Esophagus (tissue), 2 donors: ENCODE data around the gene TMEM167A. TPM values are rescaled to one million over a fixed set of nuclear protein-coding genes. Genes with fewer than 3 reads are reported as not detected.

ENCODE experiments used
- H3K27ac ChIP-seq, 2 donors: one replicate each; pipeline ENCODE4 v1.5.1; 2013; ENCODE audit warnings: low read depth in 2 of 2, mild to moderate bottlenecking in 2 of 2, inconsistent platforms in 1 of 2, low read length in 1 of 2, moderate library complexity in 1 of 2
- H3K27me3 ChIP-seq, 2 donors: one replicate each; pipeline ENCODE4 v1.6.1; 2013; ENCODE audit warnings: low read length in 2 of 2, control low read depth in 1 of 2, mild to moderate bottlenecking in 1 of 2; ENCODE audit not compliant: insufficient read depth in 2 of 2, control insufficient read depth in 1 of 2
- H3K36me3 ChIP-seq, 2 donors: one replicate each; pipeline ENCODE4 v1.6.1; 2013; ENCODE audit warnings: low read length in 1 of 2; ENCODE audit not compliant: control insufficient read depth in 2 of 2, insufficient read depth in 2 of 2
- H3K4me1 ChIP-seq, 2 donors: one replicate each; pipeline ENCODE4 v1.6.1; 2013; ENCODE audit warnings: low read length in 1 of 2; ENCODE audit not compliant: control insufficient read depth in 2 of 2, insufficient read depth in 2 of 2
- H3K4me3 ChIP-seq, 2 donors: one replicate each; pipeline ENCODE4 v1.5.1; 2013; ENCODE audit warnings: low read length in 2 of 2, mild to moderate bottlenecking in 2 of 2, low read depth in 1 of 2, moderate library complexity in 1 of 2
- H3K9me3 ChIP-seq, 2 donors: one replicate each; pipeline ENCODE4 v1.6.1; 2013; ENCODE audit warnings: mild to moderate bottlenecking in 2 of 2, low read depth in 1 of 2, low read length in 1 of 2, moderate library complexity in 1 of 2; ENCODE audit not compliant: control insufficient read depth in 2 of 2, insufficient read depth in 1 of 2
- WGBS, 2 donors: extraction: QIAGEN DNeasy Blood & Tissue Kit; methylation state at CpG; one replicate each; pipeline ENCODE4 v1.1.7; 2013; 5-methylcytosine and 5-hydroxymethylcytosine counted together
- polyA plus RNA-seq, 2 donors: library from polyadenylated mRNA; stranded (reverse); fragments of 200-250 nt; gene quantifications; one replicate each; pipeline ENCODE4 v1.2.3, GENCODE V29; 2013
- donor health status: healthy with polysubstance abuse.
- donor health status: Bipolar disorder and iron deficiency.

The TMEM167A gene
- polyA plus RNA-seq, 2 donors, result 28.4 to 30.6 TPM

DNA sequence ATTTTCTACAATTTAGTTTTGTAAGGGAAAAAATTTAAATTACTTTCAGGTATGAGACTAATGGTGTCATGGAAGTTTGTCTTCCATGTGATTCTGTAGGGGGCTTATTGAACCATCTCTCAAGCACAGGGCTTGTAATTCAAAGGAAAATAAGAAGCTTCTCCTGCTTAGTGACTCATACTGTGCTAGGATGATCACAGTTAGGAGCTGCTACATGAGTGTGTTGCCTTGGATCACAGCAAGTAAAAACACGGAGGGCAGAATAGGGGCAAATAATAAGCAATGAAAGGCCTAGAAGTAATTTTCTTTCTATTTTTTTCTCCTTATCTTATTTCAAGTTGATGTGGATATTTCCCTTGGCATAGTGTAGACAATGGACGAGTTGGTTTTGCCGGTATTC lies 28.9 kb downstream of the TMEM167A start:
- Histone ChIP-seq H3K27me3 (no peaks in the 10 kb centered on the region), H3K36me3 (no peaks in the 10 kb centered on the region), H3K27ac (no peak overlapping the region), H3K4me1 (no peaks in the 10 kb centered on the region), H3K9me3 (no peaks in the 10 kb centered on the region), H3K4me3 (no peak overlapping the region)
- WGBS, 2 donors, result 84 to 87% methylated on average over 3 of the region's 3 CpGs

GRCh38 chr5:83044926-83045325 lies 32.3 kb downstream of the TMEM167A start:
- no peak overlapping the region for H3K27ac ChIP-seq
- H3K9me3 ChIP-seq, result no peaks in the 10 kb centered on the region
- no peaks in the 10 kb centered on the region for H3K4me1 ChIP-seq
- no peaks in the 10 kb centered on the region for H3K27me3 ChIP-seq
- H3K4me3 ChIP-seq, result no peak overlapping the region
- 76 to 82% methylated on average over 2 of the region's 2 CpGs for WGBS, 2 donors
- H3K36me3 ChIP-seq, result no peaks in the 10 kb centered on the region

DNA sequence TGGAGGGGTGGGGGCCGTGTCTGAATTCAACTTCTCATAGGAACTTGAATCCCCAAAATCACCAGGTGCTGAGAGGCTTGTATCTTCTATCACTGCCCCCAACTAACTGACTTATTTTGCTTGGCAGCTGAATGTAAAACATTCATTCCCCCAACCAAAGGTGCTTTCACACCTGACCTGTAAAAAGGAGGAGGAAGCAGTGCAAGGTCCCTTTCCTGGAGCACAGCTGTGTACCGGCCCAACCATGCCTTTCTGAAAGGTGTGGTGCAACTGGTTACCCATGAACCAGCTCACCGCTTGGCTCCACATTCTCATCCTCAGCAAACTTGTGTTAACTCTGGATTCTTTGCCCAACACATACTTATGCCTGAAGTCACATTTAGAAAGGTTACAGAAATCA lies 34.7 kb downstream of the TMEM167A start:
- Histone ChIP-seq H3K27me3 (no peaks in the 10 kb centered on the region), H3K36me3 (no peaks in the 10 kb centered on the region), H3K9me3 (no peaks in the 10 kb centered on the region), H3K4me3 (no peak overlapping the region), H3K4me1 (no peaks in the 10 kb centered on the region), H3K27ac (no peak overlapping the region)
- WGBS, 2 donors, result 79 to 87% methylated on average over 3 of the region's 3 CpGs

GRCh38 chr5:83038924-83039323 lies 38.3 kb downstream of the TMEM167A start:
- H3K9me3 ChIP-seq, result no peaks in the 10 kb centered on the region
- no peaks in the 10 kb centered on the region for H3K27me3 ChIP-seq
- H3K36me3 ChIP-seq, result no peaks in the 10 kb centered on the region
- WGBS, 2 donors, result 94 to 98% methylated on average over 3 of the region's 3 CpGs
- H3K4me1 ChIP-seq, result no peaks in the 10 kb centered on the region
- no peak overlapping the region for H3K4me3 ChIP-seq
- H3K27ac ChIP-seq, result no peak overlapping the region

DNA sequence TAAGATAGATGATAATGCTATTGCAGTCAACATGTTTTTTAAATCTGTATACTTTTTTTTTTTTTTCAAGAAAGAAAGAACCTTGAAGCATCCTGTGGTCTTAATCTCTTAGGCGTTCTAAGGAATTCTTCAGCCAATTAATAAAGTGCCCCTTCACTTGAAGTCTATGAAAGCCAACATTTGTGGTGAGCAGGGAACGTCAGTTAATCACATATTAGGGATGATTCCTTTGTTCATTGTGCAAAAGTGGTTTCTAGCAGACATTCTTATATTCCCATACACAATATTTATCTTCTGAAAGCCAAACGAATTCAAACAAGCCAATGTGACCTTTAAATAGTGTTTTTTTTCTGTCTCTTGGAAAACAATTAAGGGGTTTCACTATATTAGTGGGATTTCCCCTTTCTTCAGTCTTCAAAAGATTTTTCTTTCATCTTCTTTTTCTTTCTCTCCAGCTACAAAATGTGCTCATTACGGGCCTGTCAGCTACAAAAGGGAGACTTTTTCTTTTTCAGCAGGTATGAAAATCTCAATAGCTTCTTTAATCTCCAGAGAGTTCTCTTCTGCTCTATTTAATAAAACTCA lies 40.1 kb downstream of the TMEM167A start:
- Histone ChIP-seq H3K9me3 (no peaks in the 10 kb centered on the region), H3K4me1 (no peaks in the 10 kb centered on the region), H3K36me3 (no peaks in the 10 kb centered on the region), H3K27me3 (no peaks in the 10 kb centered on the region), H3K27ac (no peak overlapping the region), H3K4me3 (no peak overlapping the region)
- WGBS, 2 donors, result 46 to 63% methylated on average over 4 of the region's 4 CpGs

- 73% methylated on average over 5 of the region's 5 CpGs for WGBS, 2 donors
- H3K36me3 ChIP-seq, result no peaks in the 10 kb centered on the region
- H3K4me3 ChIP-seq, result no peak overlapping the region
- H3K9me3 ChIP-seq, result no peaks in the 10 kb centered on the region
- H3K27me3 ChIP-seq, result no peaks in the 10 kb centered on the region
- no peak overlapping the region for H3K27ac ChIP-seq
- no peaks in the 10 kb centered on the region for H3K4me1 ChIP-seq
Observed at GRCh38 chr5:83035373-83036100, 41.7 kb downstream of the TMEM167A start.

GRCh38 chr5:83034528-83035207 lies 42.5 kb downstream of the TMEM167A start:
- no peaks in the 10 kb centered on the region for H3K27me3 ChIP-seq
- no peak overlapping the region for H3K4me3 ChIP-seq
- 88 to 92% methylated on average over 4 of the region's 4 CpGs for WGBS, 2 donors
- no peak overlapping the region for H3K27ac ChIP-seq
- H3K36me3 ChIP-seq, result no peaks in the 10 kb centered on the region
- H3K9me3 ChIP-seq, result no peaks in the 10 kb centered on the region
- no peaks in the 10 kb centered on the region for H3K4me1 ChIP-seq

GRCh38 chr5:83034036-83034435 lies 43.2 kb downstream of the TMEM167A start:
- H3K9me3 ChIP-seq, result no peaks in the 10 kb centered on the region
- no peaks in the 10 kb centered on the region for H3K27me3 ChIP-seq
- H3K4me3 ChIP-seq, result no peak overlapping the region
- H3K27ac ChIP-seq, result no peak overlapping the region
- WGBS, 2 donors, result 69 to 70% methylated on average over 3 of the region's 3 CpGs
- no peaks in the 10 kb centered on the region for H3K36me3 ChIP-seq
- H3K4me1 ChIP-seq, result no peaks in the 10 kb centered on the region

- Histone ChIP-seq H3K4me3 (no peak overlapping the region), H3K9me3 (no peaks in the 10 kb centered on the region), H3K36me3 (no peaks in the 10 kb centered on the region), H3K4me1 (no peaks in the 10 kb centered on the region), H3K27me3 (no peaks in the 10 kb centered on the region), H3K27ac (no peak overlapping the region)
- WGBS, 2 donors, result 83 to 90% methylated on average over 1 of the region's 1 CpG
Observed at GRCh38 chr5:83031381-83031780, 45.8 kb downstream of the TMEM167A start.
